GM21390 (cell line): ENCODE results near the gene KCNC1.

ENCODE experiments used
- ATAC-seq: cut with Tn5 transposase; IDR thresholded peaks from one replicate; pipeline ENCODE4 v1.9.1; 2021; ENCODE audit not compliant: unreplicated experiment

KCNC1 gene

DNA sequence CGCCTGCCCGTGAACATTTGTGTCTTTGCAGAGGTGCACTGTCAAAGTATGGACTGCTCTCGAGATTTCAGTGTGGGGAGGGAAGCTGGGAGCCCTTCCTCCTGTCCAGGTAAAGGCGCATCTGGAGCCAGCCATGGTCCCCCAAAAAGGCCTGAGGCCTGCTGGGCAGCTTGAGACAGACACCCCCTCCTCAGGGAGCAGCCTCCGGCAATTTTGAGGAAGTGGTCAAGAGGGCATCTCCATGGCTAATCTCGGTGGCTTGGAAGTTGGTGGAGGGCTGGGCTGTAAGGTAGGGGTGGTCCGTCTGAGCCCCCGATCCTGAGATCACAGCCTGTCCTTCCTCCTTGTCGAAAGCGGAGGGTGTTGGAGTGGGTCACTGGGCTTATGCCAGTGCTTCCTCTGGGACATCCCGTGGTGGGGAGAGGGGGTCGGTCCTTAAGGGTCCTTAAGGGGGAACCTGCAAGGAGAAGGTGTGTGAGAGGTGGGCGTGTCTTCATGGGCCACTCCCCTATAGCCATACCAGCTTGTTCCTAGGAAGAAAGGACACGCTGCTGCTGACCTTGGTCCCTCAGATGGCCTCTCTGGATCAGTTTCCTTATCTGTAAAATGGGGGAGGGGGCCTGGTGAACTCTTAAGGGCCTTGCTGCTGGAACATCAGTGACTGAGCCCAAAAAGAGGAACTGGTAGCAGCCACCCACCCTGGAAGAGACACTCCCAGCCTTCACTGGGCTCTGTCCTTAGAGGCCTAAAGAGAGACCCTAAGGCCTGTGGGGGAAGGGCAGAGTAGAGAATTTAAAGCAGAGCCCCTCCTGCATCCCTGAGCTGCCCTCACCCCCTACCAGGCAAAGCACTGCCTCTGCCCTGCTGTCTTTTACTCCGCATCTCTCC is 2.6 kb downstream of the KCNC1 start:
- no peak for ATAC-seq

DNA sequence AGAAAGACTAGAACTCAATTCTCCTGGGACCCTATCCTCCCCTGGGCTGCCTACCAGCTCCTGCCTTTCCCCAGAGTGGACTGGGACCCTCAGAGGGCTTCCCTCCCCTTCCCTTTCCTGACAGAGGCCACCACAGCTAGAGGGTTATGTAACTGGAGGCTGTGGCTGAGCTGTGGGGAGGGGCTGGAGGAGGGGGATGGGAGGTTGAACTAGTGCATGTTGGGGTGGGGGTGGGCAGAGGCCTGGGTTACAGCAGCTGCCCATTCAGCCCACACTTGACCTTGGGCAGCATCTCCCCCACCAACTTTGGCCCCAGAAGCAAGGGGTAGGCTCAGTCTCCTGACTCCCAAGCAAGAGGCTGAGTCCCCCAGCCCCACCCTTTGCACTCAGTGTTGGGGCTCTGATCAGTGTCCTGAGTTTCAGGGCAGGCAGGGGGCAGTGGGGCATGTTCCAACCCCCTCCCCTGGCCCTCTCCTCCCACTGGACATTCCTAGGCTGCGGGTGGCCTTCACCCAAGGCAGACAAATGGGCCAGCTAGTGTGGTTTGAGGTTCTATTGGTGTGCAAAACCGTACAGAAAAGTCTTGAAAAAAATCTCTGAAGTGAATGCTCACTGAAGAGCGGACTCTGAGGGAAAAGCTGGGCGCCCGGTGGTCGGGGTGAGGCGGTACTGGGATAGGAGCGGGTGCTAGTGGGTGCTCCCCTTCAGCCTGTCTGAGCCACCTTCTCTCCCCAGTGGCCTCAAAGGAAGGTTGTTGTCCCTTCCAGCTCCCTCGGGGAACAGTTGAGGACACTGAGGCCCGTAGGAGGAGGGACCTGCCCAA is 3.8 kb downstream of the KCNC1 start:
- no peak for ATAC-seq

DNA sequence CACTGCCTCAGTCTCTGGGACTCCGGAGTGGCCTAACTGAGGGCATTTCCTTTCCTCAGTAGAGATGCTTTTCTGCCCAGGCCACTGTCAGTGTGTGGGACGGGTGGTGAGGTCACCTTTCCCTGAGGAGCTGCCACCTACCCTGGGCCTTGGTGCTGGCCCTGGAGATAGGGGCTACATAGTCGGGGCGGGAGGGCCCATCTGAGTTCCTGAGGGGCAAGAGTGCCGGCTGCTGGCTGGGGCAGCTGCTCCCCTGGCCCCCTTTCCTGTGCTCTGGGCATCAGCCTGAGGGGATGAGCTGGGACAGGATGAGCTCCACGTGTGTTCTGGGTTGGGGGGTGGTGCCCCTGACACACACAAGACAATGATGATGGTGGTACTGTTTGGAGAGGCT is 5.4 kb downstream of the KCNC1 start:
- ATAC-seq = no peak

DNA sequence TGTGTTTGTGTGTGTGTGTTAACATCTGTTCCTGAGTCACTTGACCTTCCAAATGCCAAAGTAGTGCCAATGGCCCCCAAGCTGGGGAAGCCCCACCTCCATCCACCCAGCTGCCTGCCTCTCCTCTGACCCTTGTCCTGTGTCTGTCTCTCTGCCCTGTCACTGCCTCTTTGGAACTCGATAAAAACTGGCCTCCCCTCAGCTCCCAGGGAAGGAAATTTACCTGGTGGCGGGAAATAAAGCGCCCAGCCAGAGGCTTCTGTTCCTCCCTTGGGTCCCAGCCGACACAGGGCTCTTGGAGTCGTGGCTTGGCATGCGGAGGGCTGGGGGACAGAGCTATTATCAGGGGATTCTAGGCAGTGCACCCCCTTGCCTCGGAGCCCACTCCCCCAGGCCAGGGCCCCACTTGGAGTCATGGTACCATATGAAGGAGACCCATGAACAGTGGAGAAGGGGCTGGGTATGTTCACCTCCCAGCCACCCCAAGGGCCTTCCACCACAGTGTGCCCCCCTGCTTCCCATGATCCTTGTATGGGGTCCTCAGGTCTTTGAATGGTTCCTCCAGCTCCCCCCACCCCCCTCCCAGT is 6.2 kb downstream of the KCNC1 start:
- no peak for ATAC-seq

- no peak for ATAC-seq
Measured at GRCh38 chr11:17741487-17741886, 6.9 kb downstream of the KCNC1 start.

DNA sequence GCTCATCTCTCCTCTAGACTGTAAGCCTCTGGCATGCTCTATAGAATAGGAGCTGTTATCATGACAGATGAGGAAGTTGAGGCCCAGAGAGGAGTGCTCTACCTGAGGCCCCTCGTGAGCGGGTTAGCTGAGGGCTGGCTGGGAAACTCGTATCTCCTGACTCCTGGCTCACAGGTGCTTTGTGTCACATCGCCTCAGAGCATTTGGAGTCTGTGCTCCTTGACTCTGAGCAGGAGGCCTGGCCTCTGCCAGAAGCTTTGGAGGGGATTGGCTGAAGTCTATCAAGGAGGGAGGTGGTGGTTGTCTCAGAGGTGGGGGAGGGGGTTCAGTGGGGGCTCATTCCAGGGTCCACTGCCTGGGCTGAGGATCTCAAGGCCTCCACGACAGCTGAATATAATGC is 7.4 kb downstream of the KCNC1 start:
- ATAC-seq = no peak

DNA sequence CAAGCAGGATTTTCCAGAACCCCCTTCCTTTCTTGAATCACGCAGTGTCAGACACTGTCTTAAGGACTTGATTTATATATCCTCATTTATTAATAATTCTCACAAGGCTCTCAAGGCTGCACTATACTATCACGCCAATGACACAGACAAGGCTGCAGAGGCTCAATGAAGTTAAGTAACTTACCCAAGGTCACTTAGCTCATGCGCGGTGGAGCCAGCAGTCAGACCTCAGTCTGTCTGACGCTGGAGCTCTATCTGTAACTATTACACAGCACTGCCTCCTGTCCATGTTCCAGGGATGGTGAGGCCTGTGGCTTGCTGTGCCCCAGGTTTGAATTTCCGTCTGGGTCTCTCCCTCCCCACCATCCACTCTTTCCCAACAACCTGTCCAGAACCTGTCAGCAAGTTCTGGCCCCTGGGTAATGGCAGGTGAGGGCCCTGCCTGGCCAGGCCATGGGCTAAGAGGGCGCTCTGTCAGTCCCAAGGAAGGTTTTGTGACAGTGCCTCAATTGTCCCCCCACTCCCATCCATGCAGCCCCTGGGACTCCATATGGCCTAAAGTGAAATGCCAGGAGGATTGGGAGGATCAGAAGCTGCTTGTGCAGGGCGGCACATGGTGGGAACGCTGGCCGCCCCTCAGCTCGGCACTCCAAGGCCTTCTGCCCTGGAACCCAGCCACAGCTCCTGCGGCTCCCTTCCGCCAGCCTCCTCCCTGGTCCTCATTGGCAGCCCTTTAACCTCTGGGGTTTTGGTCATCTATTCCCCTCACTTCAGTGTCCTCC is 8.6 kb downstream of the KCNC1 start:
- ATAC-seq = no peak

DNA sequence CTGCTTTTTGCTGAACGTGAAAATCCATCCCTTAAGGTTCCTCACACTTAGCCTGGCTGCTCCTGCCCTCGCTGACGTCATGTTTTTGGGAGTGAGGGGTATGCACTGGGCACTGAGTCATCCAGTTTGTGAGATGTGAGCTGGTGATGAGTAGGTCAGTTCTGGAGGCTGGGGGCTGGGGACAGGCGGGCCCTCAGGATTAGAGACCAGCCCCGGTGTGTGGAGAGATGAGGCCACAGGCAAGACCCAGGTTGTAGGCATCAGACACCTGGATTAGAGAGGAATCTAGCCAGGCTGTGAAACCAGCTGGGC is 9.2 kb downstream of the KCNC1 start:
- no peak for ATAC-seq

GRCh38 chr11:17744151-17744940 is 9.8 kb downstream of the KCNC1 start:
- no peak for ATAC-seq

GRCh38 chr11:17745023-17745772 is 10.6 kb downstream of the KCNC1 start:
- ATAC-seq = no peak

DNA sequence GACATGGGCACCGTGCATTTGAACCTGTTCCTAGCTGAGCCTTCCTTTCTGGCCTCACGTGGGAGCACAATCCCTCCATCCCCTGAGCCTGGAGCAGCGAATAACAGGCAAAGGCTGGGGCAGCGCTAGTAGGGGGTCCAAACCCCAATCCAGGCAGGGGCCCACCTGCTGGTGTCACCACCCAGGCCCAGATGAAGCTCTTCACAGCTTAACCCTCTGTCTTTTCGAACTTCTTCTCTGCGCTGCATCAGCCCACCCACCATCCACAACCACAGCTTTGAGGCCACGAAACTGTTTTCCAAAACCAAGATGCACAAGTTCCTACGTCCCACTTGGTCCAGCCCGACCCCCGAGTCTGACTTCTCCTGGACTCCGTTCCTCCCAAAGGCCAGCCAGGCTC is 11.5 kb downstream of the KCNC1 start:
- no peak for ATAC-seq

GRCh38 chr11:17747131-17747955 is 12.8 kb downstream of the KCNC1 start:
- ATAC-seq = no peak

GRCh38 chr11:17748044-17748443 is 13.5 kb downstream of the KCNC1 start:
- ATAC-seq = no peak

DNA sequence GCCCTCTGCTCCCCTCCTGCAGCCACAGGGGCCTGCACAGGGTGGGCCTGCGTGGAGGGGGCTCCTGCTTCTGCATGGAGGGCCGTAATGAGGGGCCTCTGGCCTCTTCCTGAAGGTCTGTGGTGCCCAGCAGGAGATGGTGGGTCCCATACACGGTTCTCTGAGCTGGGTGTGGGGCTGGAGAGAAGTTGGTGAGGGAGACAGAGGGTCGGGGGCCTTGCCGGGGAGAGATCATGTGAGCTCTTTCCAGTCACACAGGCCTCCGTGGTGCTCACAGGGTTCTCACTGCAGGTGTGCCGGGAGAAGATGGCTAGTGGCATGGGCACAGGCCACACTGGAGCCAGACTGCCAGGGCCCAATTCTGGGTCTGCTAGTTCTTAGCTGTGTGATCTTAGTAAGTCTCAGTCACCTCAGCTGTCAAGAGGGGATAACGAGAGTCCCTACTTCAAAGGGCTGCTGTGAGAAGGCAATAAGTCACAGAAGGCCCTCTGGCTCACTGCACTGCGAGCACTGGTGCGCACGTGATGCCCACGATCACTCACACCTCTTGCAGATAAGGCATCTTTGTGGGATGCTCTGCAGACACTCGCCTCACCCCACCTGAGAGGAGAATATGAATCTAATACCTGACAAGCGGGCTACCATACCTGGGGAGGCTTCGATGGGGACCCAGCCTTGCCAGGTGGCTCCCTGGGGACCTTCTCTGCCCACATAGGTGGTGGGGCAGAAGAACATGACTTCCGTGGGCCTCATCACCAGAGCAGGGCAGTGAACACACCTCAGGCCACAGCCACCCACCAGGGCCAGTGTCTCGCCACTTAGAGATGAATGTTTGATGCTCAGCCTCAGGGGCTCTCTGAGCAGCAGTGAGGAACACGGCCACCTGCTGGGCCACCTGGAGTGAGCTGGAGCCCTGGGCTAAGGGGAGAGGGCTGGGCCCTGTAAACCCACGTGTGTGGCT is 14.5 kb downstream of the KCNC1 start:
- no peak for ATAC-seq

DNA sequence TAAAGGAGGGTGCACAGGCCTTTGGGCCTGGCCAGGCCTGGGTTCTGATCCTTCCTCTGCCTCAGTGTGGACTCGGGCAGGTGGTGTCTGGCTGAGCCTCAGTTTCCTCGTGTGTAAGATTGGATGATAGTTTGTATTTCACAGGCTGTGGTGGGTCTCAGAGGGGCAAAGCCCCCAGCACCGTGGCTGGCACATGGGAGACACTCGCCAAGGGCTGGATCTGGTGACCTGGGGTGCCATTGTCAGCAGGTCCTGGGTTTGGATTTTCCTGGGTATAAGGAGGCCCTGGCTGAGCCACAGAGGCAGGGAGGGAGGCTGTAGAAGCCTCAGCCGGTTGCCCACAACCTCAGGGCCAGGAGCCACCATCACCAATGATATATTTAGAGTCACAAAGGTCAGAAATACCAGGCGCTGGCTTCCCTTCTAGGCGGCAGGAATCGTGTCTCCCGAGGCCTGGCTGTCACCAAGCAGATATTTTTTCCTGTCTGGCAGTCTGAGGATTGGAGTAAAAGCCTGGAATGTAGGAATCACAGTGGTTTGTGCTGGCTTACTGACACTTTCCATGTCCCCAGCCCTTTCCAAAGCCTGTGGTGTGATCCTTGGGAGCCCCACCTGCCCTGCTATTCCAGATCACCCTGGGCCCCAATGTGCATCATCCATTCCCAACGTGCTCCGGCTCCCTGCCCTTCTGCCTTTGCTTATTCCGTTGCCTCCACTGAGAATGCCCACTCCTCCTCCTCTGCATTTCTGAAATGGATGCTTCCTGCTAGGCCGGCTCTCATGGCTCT is 15.6 kb downstream of the KCNC1 start:
- ATAC-seq = no peak

- ATAC-seq = no peak
Measured at GRCh38 chr11:17750801-17751165, 16.2 kb downstream of the KCNC1 start.

- ATAC-seq = no peak
Measured at GRCh38 chr11:17751558-17751957, 17.0 kb downstream of the KCNC1 start.
